GM23338 (cell line): Measurements from ENCODE around the gene TOX2. TPM values are rescaled to one million over a fixed set of nuclear protein-coding genes. Genes with fewer than 3 reads are reported as not detected.
A peak's percentile ranks its signal among the peaks of the same experiment; 100 is the strongest.

ENCODE experiments used
- ATAC-seq: fragments of 200-7000 bp; cut with Tn5 transposase; 3 replicates; pipeline ENCODE4 v1.9.1; 2020
- DNase-seq: peaks from one replicate; pipeline ENCODE4 v3.0.0-alpha.2; 2015; ENCODE audit warnings: low spot score
- H2AFZ ChIP-seq: fragments of 200-600 bp; sonication (generic); 2 replicates; pipeline ENCODE4 v1.8.0; 2016; ENCODE audit warnings: antibody characterized with exemption, mild to moderate bottlenecking, moderate library complexity
- H3F3A ChIP-seq: fragments of 200-600 bp; sonication (generic); replicated peaks from 2 replicates; pipeline ENCODE4 v1.8.0; 2017; ENCODE audit warnings: antibody characterized with exemption, mixed run types, low read depth
- H3K27ac ChIP-seq: fragments of 200-600 bp; sonication (generic); 2 replicates; pipeline ENCODE4 v1.6.1; 2016; ENCODE audit warnings: low read depth
- H3K27me3 ChIP-seq: fragments of 200-600 bp; sonication (generic); 2 replicates; pipeline ENCODE4 v1.8.0; 2016; ENCODE audit warnings: mild to moderate bottlenecking, mixed run types, moderate library complexity; ENCODE audit not compliant: insufficient read depth
- H3K36me3 ChIP-seq: fragments of 200-600 bp; sonication (generic); 2 replicates; pipeline ENCODE4 v1.8.0; 2016; ENCODE audit warnings: mild to moderate bottlenecking; ENCODE audit not compliant: insufficient read depth
- H3K4me1 ChIP-seq: fragments of 200-600 bp; sonication (generic); 2 replicates; pipeline ENCODE4 v1.8.0; 2016; ENCODE audit warnings: mild to moderate bottlenecking, moderate library complexity; ENCODE audit not compliant: insufficient read depth
- H3K4me2 ChIP-seq: fragments of 200-600 bp; sonication (generic); 2 replicates; pipeline ENCODE4 v1.7.1; 2017; ENCODE audit warnings: mixed run types
- H3K4me3 ChIP-seq: fragments of 200-600 bp; sonication (generic); 2 replicates; pipeline ENCODE4 v1.6.1; 2016; ENCODE audit warnings: mixed run types
- H3K79me2 ChIP-seq: fragments of 200-600 bp; sonication (generic); replicated peaks from 2 replicates; pipeline ENCODE4 v1.8.0; 2017; ENCODE audit warnings: mild to moderate bottlenecking; ENCODE audit not compliant: insufficient read depth
- H3K9me2 ChIP-seq: fragments of 200-600 bp; sonication (generic); 2 replicates; pipeline ENCODE4 v1.8.0; 2017; ENCODE audit not compliant: insufficient read depth
- H4K20me1 ChIP-seq: fragments of 200-600 bp; sonication (generic); replicated peaks from 2 replicates; pipeline ENCODE4 v1.8.0; 2017; ENCODE audit warnings: mild to moderate bottlenecking; ENCODE audit not compliant: insufficient read depth
- H3K27ac Mint-ChIP-seq: 2 replicates; pipeline ENCODE4 v1.8.0; 2020; ENCODE audit warnings: inconsistent platforms, mild to moderate bottlenecking, moderate library complexity, mixed read lengths
- H3K27me3 Mint-ChIP-seq: 3 replicates; pipeline ENCODE4 v1.8.0; 2022; ENCODE audit warnings: low read depth, mild to moderate bottlenecking, moderate library complexity, mixed read lengths, inconsistent platforms; ENCODE audit not compliant: insufficient read depth, poor library complexity
- H3K36me3 Mint-ChIP-seq: 3 replicates; pipeline ENCODE4 v1.8.0; 2021; ENCODE audit warnings: low read depth, mild to moderate bottlenecking, inconsistent platforms, moderate library complexity, mixed read lengths
- H3K4me1 Mint-ChIP-seq: 3 replicates; pipeline ENCODE4 v1.8.0; 2020; ENCODE audit warnings: mild to moderate bottlenecking, inconsistent platforms, mixed read lengths
- H3K4me3 Mint-ChIP-seq: 3 replicates; pipeline ENCODE4 v1.8.0; 2021; ENCODE audit warnings: moderate library complexity, mild to moderate bottlenecking, inconsistent platforms, mixed read lengths
- H3K9me3 Mint-ChIP-seq: 3 replicates; pipeline ENCODE4 v1.8.0; 2020; ENCODE audit warnings: moderate library complexity, mild to moderate bottlenecking, inconsistent platforms, mixed read lengths
- polyA plus RNA-seq: library from polyadenylated mRNA; unstranded; fragments of >200 nt; fragmentation: Nextera tagmentation; extraction: Ambion mirVana; gene quantifications from 2 replicates; pipeline ENCODE4 v1.2.1, GENCODE V29; 2016
- total RNA-seq: library from RNA; depleted of rRNA; stranded (reverse); fragments of >200 nt; shearing (Covaris generic); gene quantifications from 2 replicates; pipeline ENCODE4 v1.2.3, GENCODE V29; 2014
- TF ChIP-seq, protein P1 (sequence below): fragments of 250-450 bp; sonication (Bioruptor Pico); IDR thresholded peaks from 2 replicates; pipeline ENCODE4 v1.5.0; 2020; ENCODE audit warnings: mild to moderate bottlenecking, moderate library complexity
- TF ChIP-seq, protein P2 (sequence below): IDR thresholded peaks from one replicate; pipeline ENCODE4 v1.6.1; 2018; ENCODE audit warnings: antibody characterized with exemption; ENCODE audit not compliant: unreplicated experiment

TOX2 gene
- total and polyA plus RNA-seq, 2 experiments from 2014 or later = 1.4 to 1.5 TPM

- Histone ChIP-seq H2AFZ (no peak overlapping the region), H3K9me2 (no peaks in the 10 kb centered on the region), H3K27me3 (no peaks in the 10 kb centered on the region), H3K36me3 (no peaks in the 10 kb centered on the region), H3K4me1 (no peaks in the 10 kb centered on the region; the same call in 1 of the 2 replicates), H3K4me3 (no peak overlapping the region), H3K4me2 (no peak overlapping the region), H3F3A (no peaks in the 10 kb centered on the region), H4K20me1 (no peaks in the 10 kb centered on the region), H3K79me2 (no peaks in the 10 kb centered on the region), H3K27ac (no peak overlapping the region)
- peaks cover 10% of the 10 kb centered on the region for H3K27me3 Mint-ChIP-seq
- H3K4me1 Mint-ChIP-seq = peaks cover 24% of the 10 kb centered on the region
- no peak overlapping the region for H3K27ac Mint-ChIP-seq
- TF ChIP-seq, protein P1, sequence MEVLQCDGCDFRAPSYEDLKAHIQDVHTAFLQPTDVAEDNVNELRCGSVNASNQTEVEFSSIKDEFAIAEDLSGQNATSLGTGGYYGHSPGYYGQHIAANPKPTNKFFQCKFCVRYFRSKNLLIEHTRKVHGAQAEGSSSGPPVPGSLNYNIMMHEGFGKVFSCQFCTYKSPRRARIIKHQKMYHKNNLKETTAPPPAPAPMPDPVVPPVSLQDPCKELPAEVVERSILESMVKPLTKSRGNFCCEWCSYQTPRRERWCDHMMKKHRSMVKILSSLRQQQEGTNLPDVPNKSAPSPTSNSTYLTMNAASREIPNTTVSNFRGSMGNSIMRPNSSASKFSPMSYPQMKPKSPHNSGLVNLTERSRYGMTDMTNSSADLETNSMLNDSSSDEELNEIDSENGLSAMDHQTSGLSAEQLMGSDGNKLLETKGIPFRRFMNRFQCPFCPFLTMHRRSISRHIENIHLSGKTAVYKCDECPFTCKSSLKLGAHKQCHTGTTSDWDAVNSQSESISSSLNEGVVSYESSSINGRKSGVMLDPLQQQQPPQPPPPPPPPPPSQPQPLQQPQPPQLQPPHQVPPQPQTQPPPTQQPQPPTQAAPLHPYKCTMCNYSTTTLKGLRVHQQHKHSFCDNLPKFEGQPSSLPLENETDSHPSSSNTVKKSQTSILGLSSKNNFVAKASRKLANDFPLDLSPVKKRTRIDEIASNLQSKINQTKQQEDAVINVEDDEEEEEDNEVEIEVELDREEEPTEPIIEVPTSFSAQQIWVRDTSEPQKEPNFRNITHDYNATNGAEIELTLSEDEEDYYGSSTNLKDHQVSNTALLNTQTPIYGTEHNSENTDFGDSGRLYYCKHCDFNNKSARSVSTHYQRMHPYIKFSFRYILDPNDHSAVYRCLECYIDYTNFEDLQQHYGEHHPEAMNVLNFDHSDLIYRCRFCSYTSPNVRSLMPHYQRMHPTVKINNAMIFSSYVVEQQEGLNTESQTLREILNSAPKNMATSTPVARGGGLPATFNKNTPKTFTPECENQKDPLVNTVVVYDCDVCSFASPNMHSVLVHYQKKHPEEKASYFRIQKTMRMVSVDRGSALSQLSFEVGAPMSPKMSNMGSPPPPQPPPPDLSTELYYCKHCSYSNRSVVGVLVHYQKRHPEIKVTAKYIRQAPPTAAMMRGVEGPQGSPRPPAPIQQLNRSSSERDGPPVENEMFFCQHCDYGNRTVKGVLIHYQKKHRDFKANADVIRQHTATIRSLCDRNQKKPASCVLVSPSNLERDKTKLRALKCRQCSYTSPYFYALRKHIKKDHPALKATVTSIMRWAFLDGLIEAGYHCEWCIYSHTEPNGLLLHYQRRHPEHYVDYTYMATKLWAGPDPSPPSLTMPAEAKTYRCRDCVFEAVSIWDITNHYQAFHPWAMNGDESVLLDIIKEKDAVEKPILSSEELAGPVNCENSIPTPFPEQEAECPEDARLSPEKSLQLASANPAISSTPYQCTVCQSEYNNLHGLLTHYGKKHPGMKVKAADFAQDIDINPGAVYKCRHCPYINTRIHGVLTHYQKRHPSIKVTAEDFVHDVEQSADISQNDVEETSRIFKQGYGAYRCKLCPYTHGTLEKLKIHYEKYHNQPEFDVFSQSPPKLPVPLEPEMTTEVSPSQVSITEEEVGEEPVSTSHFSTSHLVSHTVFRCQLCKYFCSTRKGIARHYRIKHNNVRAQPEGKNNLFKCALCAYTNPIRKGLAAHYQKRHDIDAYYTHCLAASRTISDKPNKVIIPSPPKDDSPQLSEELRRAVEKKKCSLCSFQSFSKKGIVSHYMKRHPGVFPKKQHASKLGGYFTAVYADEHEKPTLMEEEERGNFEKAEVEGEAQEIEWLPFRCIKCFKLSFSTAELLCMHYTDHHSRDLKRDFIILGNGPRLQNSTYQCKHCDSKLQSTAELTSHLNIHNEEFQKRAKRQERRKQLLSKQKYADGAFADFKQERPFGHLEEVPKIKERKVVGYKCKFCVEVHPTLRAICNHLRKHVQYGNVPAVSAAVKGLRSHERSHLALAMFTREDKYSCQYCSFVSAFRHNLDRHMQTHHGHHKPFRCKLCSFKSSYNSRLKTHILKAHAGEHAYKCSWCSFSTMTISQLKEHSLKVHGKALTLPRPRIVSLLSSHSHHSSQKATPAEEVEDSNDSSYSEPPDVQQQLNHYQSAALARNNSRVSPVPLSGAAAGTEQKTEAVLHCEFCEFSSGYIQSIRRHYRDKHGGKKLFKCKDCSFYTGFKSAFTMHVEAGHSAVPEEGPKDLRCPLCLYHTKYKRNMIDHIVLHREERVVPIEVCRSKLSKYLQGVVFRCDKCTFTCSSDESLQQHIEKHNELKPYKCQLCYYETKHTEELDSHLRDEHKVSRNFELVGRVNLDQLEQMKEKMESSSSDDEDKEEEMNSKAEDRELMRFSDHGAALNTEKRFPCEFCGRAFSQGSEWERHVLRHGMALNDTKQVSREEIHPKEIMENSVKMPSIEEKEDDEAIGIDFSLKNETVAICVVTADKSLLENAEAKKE (CRISPR knock-in tag) = no peak
- TF ChIP-seq, protein P2, sequence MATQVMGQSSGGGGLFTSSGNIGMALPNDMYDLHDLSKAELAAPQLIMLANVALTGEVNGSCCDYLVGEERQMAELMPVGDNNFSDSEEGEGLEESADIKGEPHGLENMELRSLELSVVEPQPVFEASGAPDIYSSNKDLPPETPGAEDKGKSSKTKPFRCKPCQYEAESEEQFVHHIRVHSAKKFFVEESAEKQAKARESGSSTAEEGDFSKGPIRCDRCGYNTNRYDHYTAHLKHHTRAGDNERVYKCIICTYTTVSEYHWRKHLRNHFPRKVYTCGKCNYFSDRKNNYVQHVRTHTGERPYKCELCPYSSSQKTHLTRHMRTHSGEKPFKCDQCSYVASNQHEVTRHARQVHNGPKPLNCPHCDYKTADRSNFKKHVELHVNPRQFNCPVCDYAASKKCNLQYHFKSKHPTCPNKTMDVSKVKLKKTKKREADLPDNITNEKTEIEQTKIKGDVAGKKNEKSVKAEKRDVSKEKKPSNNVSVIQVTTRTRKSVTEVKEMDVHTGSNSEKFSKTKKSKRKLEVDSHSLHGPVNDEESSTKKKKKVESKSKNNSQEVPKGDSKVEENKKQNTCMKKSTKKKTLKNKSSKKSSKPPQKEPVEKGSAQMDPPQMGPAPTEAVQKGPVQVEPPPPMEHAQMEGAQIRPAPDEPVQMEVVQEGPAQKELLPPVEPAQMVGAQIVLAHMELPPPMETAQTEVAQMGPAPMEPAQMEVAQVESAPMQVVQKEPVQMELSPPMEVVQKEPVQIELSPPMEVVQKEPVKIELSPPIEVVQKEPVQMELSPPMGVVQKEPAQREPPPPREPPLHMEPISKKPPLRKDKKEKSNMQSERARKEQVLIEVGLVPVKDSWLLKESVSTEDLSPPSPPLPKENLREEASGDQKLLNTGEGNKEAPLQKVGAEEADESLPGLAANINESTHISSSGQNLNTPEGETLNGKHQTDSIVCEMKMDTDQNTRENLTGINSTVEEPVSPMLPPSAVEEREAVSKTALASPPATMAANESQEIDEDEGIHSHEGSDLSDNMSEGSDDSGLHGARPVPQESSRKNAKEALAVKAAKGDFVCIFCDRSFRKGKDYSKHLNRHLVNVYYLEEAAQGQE = peak; percentile 35
- no peak overlapping the region for H3K4me3 Mint-ChIP-seq
- no peaks in the 10 kb centered on the region for H3K9me3 Mint-ChIP-seq
- ATAC-seq (no peak), DNase-seq (no peak)
- no peaks in the 10 kb centered on the region for H3K36me3 Mint-ChIP-seq
Measured at GRCh38 chr20:44070139-44070900, 155.7 kb downstream of the TOX2 start.
